PC-9 (cell line): Measurements from ENCODE around the gene LZTS3.

Source experiments
- EZH2 ChIP-seq: fragments of 200-600 bp; sonication (generic); IDR thresholded peaks from 2 replicates; pipeline ENCODE4 v1.8.0; 2017; ENCODE audit warnings: antibody characterized with exemption, low read depth
- TF ChIP-seq, protein P1 (sequence below): fragments of 200-600 bp; sonication (generic); conservative IDR thresholded peaks from 2 replicates; pipeline ENCODE4 v1.6.1; 2017; ENCODE audit warnings: mixed run types, antibody characterized with exemption, mild to moderate bottlenecking, moderate library complexity

DNA sequence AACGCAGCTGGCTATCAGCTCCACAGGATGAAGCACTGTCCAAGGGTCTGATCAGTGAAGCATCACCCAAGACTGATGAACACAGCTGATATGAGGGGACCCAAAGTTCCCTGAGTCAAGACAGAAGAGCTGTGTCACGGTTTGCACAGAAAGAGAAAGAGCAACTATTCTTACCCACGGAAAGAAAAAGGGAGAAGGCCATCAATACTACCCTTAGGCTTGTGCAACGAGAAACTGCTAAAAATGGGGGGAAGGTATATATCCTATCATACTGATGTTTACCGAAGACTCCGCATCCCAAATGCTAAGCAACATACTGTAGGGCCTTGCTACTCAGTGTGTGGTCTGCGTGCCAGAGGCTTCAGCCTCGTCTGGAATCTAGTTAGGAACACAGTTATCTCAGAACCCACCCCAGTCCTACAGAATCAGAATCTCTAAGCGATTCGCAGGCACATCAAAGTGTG is 14.3 kb downstream of the LZTS3 start:
- TF ChIP-seq, protein P1, sequence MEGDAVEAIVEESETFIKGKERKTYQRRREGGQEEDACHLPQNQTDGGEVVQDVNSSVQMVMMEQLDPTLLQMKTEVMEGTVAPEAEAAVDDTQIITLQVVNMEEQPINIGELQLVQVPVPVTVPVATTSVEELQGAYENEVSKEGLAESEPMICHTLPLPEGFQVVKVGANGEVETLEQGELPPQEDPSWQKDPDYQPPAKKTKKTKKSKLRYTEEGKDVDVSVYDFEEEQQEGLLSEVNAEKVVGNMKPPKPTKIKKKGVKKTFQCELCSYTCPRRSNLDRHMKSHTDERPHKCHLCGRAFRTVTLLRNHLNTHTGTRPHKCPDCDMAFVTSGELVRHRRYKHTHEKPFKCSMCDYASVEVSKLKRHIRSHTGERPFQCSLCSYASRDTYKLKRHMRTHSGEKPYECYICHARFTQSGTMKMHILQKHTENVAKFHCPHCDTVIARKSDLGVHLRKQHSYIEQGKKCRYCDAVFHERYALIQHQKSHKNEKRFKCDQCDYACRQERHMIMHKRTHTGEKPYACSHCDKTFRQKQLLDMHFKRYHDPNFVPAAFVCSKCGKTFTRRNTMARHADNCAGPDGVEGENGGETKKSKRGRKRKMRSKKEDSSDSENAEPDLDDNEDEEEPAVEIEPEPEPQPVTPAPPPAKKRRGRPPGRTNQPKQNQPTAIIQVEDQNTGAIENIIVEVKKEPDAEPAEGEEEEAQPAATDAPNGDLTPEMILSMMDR, result no peak
- no peak for TF ChIP-seq EZH2
